Subcutaneous abdominal adipose tissue (tissue), 5 donors: ENCODE results near the gene SOX9.
"Not testable (repeated sequence)": the region's sequence is repeated elsewhere in the genome, so short reads cannot be mapped to it uniquely, and the experiment has no call there.

ENCODE experiments used
- H3K27ac ChIP-seq: one replicate; pipeline ENCODE4 v1.7.0; 2013; ENCODE audit warnings: low read depth, mild to moderate bottlenecking, inconsistent platforms, low read length, moderate library complexity
- H3K27me3 ChIP-seq, 5 donors: one replicate each; pipeline ENCODE4 v1.7.0; 2013; ENCODE audit warnings: low read length in 5 of 5, inconsistent platforms in 1 of 5; ENCODE audit not compliant: control insufficient read depth in 5 of 5, insufficient read depth in 4 of 5
- H3K36me3 ChIP-seq, 5 donors: one replicate each; pipeline ENCODE4 v1.7.0; 2013; ENCODE audit warnings: low read length in 5 of 5; ENCODE audit not compliant: control insufficient read depth in 5 of 5, insufficient read depth in 5 of 5
- H3K4me1 ChIP-seq, 5 donors: one replicate each; pipeline ENCODE4 v1.7.0; 2013; ENCODE audit warnings: low read length in 5 of 5, mild to moderate bottlenecking in 3 of 5, moderate library complexity in 1 of 5; ENCODE audit not compliant: control insufficient read depth in 5 of 5, insufficient read depth in 5 of 5
- H3K4me3 ChIP-seq, 5 donors: one replicate each; pipeline ENCODE4 v1.7.0; 2013; ENCODE audit warnings: low read length in 5 of 5, low read depth in 1 of 5
- H3K9ac ChIP-seq, 5 donors: one replicate each; pipeline ENCODE4 v1.7.0; 2013; ENCODE audit warnings: low read length in 5 of 5, mild to moderate bottlenecking in 4 of 5, moderate library complexity in 3 of 5
- H3K9me3 ChIP-seq, 5 donors: one replicate each; pipeline ENCODE4 v1.7.0; 2013; ENCODE audit warnings: low read length in 5 of 5; ENCODE audit not compliant: control insufficient read depth in 5 of 5
- donor health status: healthy.
- donor health status: healthy.
- donor health status: healthy.
- donor health status: healthy.
- donor health status: healthy.

The SOX9 gene

GRCh38 chr17:72139212-72139611 lies 18.4 kb downstream of the SOX9 start:
- Histone ChIP-seq H3K27ac (no peak overlapping the region), H3K4me3 (no peak overlapping the region), H3K36me3 (no peaks in the 10 kb centered on the region), H3K27me3 (no peaks in the 10 kb centered on the region), H3K9me3 (no peaks in the 10 kb centered on the region), H3K9ac (no peak overlapping the region), H3K4me1 (peaks cover 0 to 22% (median 18%) of the 10 kb centered on the region in 5 donors)

- no peaks in the 10 kb centered on the region for H3K27me3 ChIP-seq
These were observed 20.5 kb downstream of the SOX9 start for GRCh38 chr17:72141336-72141735.

GRCh38 chr17:72142097-72142496 lies 21.3 kb downstream of the SOX9 start:
- not testable (repeated sequence) for H3K9me3 ChIP-seq, H3K9ac ChIP-seq, H3K27me3 ChIP-seq, H3K36me3 ChIP-seq, H3K4me1 ChIP-seq, H3K27ac ChIP-seq, H3K4me3 ChIP-seq

More at GRCh38 chr17:72141336-72141735, 20.5 kb downstream of the SOX9 start:
- peaks cover 0 to 7% (median 6%) of the 10 kb centered on the region in 5 donors for H3K4me1 ChIP-seq
- H3K36me3 ChIP-seq, result no peaks in the 10 kb centered on the region
- H3K4me3 ChIP-seq, result no peak overlapping the region
- no peak overlapping the region for H3K27ac ChIP-seq
- no peaks in the 10 kb centered on the region for H3K9me3 ChIP-seq
- H3K9ac ChIP-seq, result no peak overlapping the region

DNA sequence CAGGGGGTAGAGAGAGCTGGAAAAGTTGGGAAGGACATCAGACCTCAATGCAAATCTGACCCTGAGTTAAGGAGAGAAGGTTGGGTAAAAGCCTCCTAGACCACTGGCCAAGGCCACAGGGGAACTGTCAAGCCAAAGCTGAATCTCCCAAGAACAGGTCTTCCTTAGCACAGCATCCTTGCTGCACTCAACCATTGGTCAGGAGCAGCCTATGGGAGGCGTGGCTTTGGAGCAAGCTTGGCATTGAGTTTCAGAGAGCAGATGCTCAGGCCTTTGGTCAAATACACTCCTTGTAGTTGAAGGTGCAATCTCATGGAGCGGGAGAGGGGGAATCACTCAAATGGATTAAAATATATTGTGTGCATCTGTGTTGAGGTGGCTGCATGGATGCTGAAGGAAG lies 21.8 kb downstream of the SOX9 start:
- Histone ChIP-seq H3K9ac (no peak overlapping the region), H3K4me1 (no peaks in the 10 kb centered on the region), H3K27me3 (no peaks in the 10 kb centered on the region), H3K9me3 (no peaks in the 10 kb centered on the region), H3K36me3 (no peaks in the 10 kb centered on the region), H3K4me3 (no peak overlapping the region), H3K27ac (no peak overlapping the region)

GRCh38 chr17:72143245-72143644 lies 22.4 kb downstream of the SOX9 start:
- no peak overlapping the region for H3K9ac ChIP-seq
- H3K27me3 ChIP-seq, result no peaks in the 10 kb centered on the region
- no peak overlapping the region for H3K4me3 ChIP-seq
- H3K9me3 ChIP-seq, result no peaks in the 10 kb centered on the region
- no peaks in the 10 kb centered on the region for H3K4me1 ChIP-seq
- H3K27ac ChIP-seq, result no peak overlapping the region
- H3K36me3 ChIP-seq, result no peaks in the 10 kb centered on the region

- Histone ChIP-seq H3K9me3 (no peaks in the 10 kb centered on the region), H3K4me1 (no peaks in the 10 kb centered on the region), H3K27ac (no peak overlapping the region), H3K9ac (no peak overlapping the region), H3K36me3 (no peaks in the 10 kb centered on the region), H3K4me3 (no peak overlapping the region), H3K27me3 (no peaks in the 10 kb centered on the region)
These were observed 23.3 kb downstream of the SOX9 start for GRCh38 chr17:72144101-72144500.

DNA sequence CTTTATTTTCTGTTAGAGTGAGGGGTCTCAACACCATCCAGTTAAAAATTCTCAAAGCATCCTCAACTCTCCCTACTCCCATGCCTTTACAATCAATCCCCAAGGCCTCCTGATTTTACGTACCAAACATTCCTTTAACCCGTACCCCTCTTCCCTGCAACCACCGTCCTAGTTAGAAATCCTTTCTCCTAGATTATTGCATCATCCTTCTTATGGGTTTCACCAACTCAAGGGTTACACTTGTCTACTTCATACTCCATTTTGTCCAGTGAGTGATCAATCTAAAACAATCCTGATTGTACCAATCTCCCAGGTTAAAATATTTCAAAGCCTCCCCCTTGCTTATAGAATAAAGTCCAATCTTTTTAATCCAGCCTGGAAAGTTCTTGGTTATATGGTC lies 24.7 kb downstream of the SOX9 start:
- H3K4me3 ChIP-seq, result no peak overlapping the region
- H3K9ac ChIP-seq, result no peak overlapping the region
- H3K27me3 ChIP-seq, result peaks cover 0 to under 1% (median 0%) of the 10 kb centered on the region in 5 donors
- H3K27ac ChIP-seq, result no peak overlapping the region
- no peaks in the 10 kb centered on the region for H3K9me3 ChIP-seq
- H3K36me3 ChIP-seq, result no peaks in the 10 kb centered on the region
- no peaks in the 10 kb centered on the region for H3K4me1 ChIP-seq

DNA sequence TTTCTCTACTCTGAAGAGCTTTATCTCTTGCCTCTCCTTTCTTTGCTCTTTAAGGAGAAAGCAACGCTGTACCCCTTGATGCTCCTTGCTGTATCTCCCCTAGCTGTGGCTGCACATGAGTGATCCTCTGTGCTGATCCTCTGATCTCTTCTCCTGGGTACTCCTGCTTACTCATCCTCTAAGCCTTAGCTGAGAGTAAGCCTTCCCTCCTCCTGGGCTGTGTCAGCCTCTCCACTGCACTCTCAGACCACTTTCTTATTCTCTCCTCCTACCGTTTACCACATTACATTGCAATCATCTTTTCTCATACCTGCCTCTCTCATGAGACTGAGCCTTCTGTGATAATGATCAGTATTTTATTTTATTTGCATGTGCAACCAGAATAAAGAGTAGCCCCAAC lies 25.1 kb downstream of the SOX9 start:
- no peak overlapping the region for H3K9ac ChIP-seq
- H3K27ac ChIP-seq, result no peak overlapping the region
- no peaks in the 10 kb centered on the region for H3K36me3 ChIP-seq
- H3K27me3 ChIP-seq, result peaks cover 0 to 2% (median 0%) of the 10 kb centered on the region in 5 donors
- H3K4me1 ChIP-seq, result peaks cover 0 to under 1% (median 0%) of the 10 kb centered on the region in 5 donors
- H3K4me3 ChIP-seq, result no peak overlapping the region
- H3K9me3 ChIP-seq, result no peaks in the 10 kb centered on the region

GRCh38 chr17:72146371-72146770 lies 25.6 kb downstream of the SOX9 start:
- no peak overlapping the region for H3K4me3 ChIP-seq
- H3K27ac ChIP-seq, result no peak overlapping the region
- H3K9me3 ChIP-seq, result no peaks in the 10 kb centered on the region
- H3K36me3 ChIP-seq, result no peaks in the 10 kb centered on the region
- H3K4me1 ChIP-seq, result peaks cover 0 to 5% (median 3%) of the 10 kb centered on the region in 5 donors
- H3K27me3 ChIP-seq, result peaks cover 0 to 2% (median 0%) of the 10 kb centered on the region in 5 donors
- no peak overlapping the region for H3K9ac ChIP-seq

GRCh38 chr17:72150632-72151460 lies 30.0 kb downstream of the SOX9 start:
- Histone ChIP-seq H3K4me3 (no peak overlapping the region), H3K9me3 (no peaks in the 10 kb centered on the region), H3K4me1 (peaks cover 0 to 19% (median 18%) of the 10 kb centered on the region in 5 donors), H3K36me3 (no peaks in the 10 kb centered on the region), H3K27ac (no peak overlapping the region), H3K9ac (no peak overlapping the region), H3K27me3 (peaks cover 0 to 2% (median 0%) of the 10 kb centered on the region in 5 donors)
